ENCODE measurements around the gene RAG2.

GRCh38 chr11:36609383-36609782 is 11.3 kb upstream of the RAG2 start:
- no peak for TF ChIP-seq FOXA1 (IDR thresholded peaks at IDR 0.05)
- TF ChIP-seq ARNT (IDR thresholded peaks at IDR 0.05) = no peak
- TF ChIP-seq SP1 (IDR thresholded peaks at IDR 0.05) = no peak

Measured in HEK293T (cell line).